HG02973 (cell line): Measurements from ENCODE around the gene SAGE1.
"Not testable (repeated sequence)": the region's sequence is repeated elsewhere in the genome, so short reads cannot be mapped to it uniquely, and the experiment has no call there.

Source experiments
- ATAC-seq: cut with Tn5 transposase; IDR thresholded peaks from one replicate; pipeline ENCODE4 v1.9.1; 2021; ENCODE audit warnings: moderate library complexity; ENCODE audit not compliant: unreplicated experiment

Gene SAGE1, protein sequence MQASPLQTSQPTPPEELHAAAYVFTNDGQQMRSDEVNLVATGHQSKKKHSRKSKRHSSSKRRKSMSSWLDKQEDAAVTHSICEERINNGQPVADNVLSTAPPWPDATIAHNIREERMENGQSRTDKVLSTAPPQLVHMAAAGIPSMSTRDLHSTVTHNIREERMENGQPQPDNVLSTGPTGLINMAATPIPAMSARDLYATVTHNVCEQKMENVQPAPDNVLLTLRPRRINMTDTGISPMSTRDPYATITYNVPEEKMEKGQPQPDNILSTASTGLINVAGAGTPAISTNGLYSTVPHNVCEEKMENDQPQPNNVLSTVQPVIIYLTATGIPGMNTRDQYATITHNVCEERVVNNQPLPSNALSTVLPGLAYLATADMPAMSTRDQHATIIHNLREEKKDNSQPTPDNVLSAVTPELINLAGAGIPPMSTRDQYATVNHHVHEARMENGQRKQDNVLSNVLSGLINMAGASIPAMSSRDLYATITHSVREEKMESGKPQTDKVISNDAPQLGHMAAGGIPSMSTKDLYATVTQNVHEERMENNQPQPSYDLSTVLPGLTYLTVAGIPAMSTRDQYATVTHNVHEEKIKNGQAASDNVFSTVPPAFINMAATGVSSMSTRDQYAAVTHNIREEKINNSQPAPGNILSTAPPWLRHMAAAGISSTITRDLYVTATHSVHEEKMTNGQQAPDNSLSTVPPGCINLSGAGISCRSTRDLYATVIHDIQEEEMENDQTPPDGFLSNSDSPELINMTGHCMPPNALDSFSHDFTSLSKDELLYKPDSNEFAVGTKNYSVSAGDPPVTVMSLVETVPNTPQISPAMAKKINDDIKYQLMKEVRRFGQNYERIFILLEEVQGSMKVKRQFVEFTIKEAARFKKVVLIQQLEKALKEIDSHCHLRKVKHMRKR

DNA sequence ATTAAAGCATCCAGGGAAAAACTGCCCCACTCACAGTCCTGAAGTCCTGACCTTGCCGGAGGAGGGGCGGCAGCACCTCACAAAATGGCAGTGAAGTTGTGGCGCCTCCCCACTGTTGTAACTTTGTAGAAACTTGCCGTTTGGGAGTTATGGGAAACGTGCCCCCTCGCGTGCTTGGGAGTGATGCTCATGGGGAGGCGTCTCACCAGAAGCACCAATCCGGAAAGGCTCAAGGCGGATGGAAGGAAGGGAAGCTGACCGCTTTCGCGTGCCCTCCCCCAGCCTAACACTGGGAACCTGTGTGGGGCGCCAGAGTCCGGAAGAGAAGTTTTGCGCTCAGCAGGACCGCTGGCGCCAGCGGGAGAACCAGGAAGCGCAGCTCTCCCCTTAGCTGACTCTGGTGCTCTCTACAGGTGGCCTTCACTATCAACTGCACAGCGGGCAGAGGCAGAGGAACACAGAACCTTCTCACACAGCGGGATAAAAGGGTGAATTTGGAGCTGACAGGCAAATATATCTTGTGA lies at the start of gene SAGE1, which contains the start of gene CT45A10:
TSS of gene SAGE1 (plus strand) at position 423 of the 524 bp plus-strand sequence. CDS start 2,527 bp downstream, outside the sequence.
TSS of gene CT45A10 (minus strand) at position 151 of the 524 bp plus-strand sequence. CDS start 8,100 bp downstream, outside the sequence.
- ATAC-seq = no peak

DNA sequence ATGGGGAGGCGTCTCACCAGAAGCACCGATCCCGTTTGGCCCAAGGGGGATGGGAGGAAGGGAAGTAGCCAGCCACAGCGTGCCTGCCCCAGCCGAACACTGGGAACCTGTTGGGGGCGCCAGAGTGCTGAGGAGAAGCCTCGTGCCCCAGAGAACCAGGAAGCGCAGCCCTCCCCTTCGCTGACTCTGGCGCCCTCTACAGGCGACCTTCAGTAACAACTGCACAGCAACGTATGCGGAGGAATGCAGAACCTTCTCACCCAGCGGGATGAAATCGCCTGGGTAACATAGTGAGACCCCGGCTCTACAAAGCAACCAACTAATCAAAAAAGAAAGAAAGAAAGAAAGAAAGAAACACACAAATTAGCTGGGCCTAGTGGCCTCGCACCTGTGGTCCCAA lies 39.1 kb upstream of the SAGE1 start, which contains the start of gene CT45A8:
TSS of gene CT45A8 (minus strand) at position 101 of the 400 bp plus-strand sequence. CDS start 3,755 bp downstream, outside the sequence.
- ATAC-seq = not testable (repeated sequence)

- ATAC-seq = not testable (repeated sequence)
These were observed 21.8 kb upstream of the SAGE1 start, which contains the start of gene CT45A9 for GRCh38 chrX:135871712-135872111. TSS of gene CT45A9 (minus strand) at chrX:135871812. CDS start at chrX:135868061, 3,751 bp downstream.

- not testable (repeated sequence) for ATAC-seq
These were observed 10.8 kb upstream of the SAGE1 start for GRCh38 chrX:135882741-135883140.

- ATAC-seq = not testable (repeated sequence)
These were observed 5.3 kb upstream of the SAGE1 start for GRCh38 chrX:135888230-135888629.

DNA sequence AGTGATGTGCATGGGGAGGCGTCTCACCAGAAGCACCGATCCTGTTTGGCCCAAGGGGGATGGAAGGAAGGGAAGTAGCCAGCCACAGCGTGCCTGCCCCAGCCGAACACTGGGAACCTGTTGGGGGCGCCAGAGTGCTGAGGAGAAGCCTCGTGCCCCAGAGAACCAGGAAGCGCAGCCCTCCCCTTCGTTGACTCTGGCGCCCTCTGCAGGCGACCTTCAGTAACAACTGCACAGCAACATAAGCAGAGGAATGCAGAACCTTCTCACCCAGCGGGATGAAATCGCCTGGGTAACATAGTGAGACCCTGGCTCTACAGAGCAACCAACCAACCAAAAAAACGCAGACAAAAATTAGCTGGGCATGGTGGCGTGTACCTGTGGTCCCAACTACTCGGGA lies 4.5 kb upstream of the SAGE1 start:
- not testable (repeated sequence) for ATAC-seq

DNA sequence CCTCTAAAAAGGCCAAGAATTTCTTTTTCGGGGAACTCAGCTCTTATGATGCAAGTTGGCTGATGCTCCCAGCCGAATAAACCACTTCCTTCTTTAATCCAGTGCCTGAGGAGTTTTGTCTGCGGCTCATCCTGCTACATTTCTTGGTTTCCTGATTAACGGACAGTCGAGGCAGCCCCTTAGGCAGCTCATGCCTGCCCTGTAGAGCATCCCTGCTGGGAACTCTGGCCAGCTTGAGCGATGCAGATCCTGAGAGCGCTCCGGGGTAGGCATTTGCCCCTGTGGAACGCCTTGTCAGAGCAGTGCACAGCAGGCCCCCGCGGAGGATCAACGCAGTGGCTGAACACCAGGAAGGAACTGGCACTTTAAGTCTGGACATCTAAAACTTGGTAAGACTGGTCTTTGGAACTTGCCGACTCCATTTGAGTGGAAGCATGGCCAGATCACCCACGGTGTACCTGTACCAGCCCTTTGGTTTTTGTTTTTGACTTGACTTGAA lies 3.4 kb upstream of the SAGE1 start:
- no peak for ATAC-seq

GRCh38 chrX:135892781-135893180 lies 735 bp upstream of the SAGE1 start:
- ATAC-seq = no peak

GRCh38 chrX:135910251-135910650 lies 16.7 kb downstream of the SAGE1 start:
- ATAC-seq = no peak

DNA sequence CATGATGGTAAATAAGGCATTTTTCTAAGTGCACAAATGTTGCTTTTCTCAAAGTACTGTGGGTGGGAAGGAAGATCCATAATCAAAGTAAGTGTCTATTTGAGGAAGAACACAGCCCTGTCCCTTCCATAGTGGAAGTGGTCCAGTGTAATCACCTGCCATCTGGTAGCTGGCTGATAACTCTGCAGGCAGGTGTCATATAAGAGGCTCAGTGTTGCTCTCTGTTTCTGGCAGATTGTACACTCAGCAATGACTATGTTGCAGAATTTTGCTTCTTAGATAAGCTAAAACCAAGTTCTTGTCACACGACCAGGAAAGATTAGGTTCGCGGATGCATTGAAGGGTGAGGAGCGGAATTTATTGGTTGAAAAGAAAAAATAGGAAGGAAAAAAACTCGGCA lies 20.9 kb downstream of the SAGE1 start:
- ATAC-seq = no peak

- not testable (repeated sequence) for ATAC-seq
These were observed 27.0 kb downstream of the SAGE1 start for GRCh38 chrX:135920516-135920915.

DNA sequence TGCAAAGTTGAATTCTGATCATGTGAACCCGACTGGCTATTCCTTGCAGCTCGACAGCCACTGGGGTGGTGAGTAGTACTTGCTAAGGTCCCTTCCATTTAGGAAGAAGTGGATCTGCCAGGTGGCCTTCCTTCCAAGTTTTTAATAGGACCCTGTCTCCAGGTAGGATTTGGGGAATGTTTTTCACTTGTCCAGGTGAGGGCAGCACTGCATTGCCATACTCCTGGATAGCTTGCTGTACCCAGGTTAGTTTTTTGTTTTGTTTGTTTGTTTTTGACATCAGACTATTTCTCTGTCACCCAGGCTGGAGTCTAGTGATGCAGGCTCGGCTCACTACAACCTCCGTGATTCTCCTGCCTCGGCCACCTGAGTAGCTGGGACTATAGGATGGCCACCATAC lies 29.8 kb downstream of the SAGE1 start:
- no peak for ATAC-seq

DNA sequence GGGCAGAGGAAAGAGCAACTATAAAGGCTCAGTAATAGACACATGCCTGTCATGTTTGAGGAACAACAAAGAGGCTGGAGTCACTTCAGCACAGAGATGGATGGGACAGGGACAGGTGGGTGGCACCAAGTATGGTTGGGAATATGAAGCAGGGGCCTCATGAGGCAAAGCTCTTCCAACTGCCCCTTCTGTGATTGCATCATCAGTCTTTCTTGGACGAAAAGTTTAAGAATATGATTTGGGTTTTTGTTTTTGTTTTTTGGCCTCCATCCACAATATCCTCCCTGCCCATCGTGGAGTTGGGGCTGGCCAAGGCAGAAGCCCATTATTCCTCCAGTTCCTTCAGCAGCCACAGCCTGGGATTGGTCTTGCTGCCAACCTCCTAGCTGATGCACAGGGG lies 34.4 kb downstream of the SAGE1 start:
- ATAC-seq = no peak

- ATAC-seq = peak; percentile 60
These were observed 38.4 kb downstream of the SAGE1 start for GRCh38 chrX:135931644-135932487.

- ATAC-seq = no peak
These were observed 51.0 kb downstream of the SAGE1 start for GRCh38 chrX:135944486-135944885.

DNA sequence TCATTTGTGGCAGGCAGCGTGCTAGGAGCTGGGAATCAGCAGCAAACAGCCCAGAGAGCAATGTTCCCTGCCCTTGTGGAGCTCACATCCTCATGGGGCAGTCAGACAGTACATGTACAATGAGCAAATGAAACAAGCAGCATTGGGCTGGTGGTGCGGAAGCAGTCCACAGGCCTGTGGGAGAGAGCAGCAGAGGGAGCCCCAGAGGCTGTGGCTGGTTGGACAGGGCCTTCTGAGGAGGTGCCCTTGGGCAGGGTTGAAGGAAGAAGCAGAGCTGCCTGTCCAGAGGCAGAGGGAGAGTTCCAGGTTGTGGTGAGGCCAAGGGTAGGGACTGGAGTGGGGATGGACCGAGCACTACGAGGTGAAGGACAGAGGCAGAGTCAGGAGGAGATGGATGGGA lies 57.8 kb downstream of the SAGE1 start:
- no peak for ATAC-seq
